Fibroblast of lung (primary cell): ENCODE data around the gene MBD5.

Experiments
- CTCF ChIP-seq, 2 donors: IDR thresholded peaks in 1 of 2; conservative IDR thresholded peaks in 1 of 2; 1 replicate in 1 of 2; 2 replicates in 1 of 2; pipeline ENCODE4 v1.5.1; 2011 to 2012; ENCODE audit warnings: low read length in 2 of 2, control low read depth in 1 of 2, inconsistent platforms in 1 of 2, low read depth in 1 of 2, mild to moderate bottlenecking in 1 of 2
- EZH2 ChIP-seq: IDR thresholded peaks from 2 replicates; pipeline ENCODE4 v1.5.1; 2012; ENCODE audit warnings: low read length, control low read depth, mild to moderate bottlenecking; ENCODE audit errors: missing control alignments

- TF ChIP-seq CTCF (conservative IDR thresholded peaks at IDR 0.05 in 1 of 2, IDR thresholded peaks at IDR 0.05 in 1 of 2; ENCODE audit: low read depth in 1 of 2, low read length in 2 of 2) (no peak), EZH2 (no peak)
Observed at GRCh38 chr2:148479398-148479797, 458.5 kb downstream of the MBD5 start.
